ENCODE measurements around the gene SLC51B. TPM values are rescaled to one million over a fixed set of nuclear protein-coding genes. Genes with fewer than 3 reads are reported as not detected.
A peak's percentile ranks its signal among the peaks of the same experiment; 100 is the strongest.

The SLC51B gene
- total and polyA plus RNA-seq, 2 of the 4 experiments (the other 2 are of a cell fraction) = not detected

- H2AK9ac ChIP-seq (replicated peaks; ENCODE audit: low read depth, low read length, poor library complexity) = no peak overlapping the region
- H3K9ac ChIP-seq (ENCODE audit: low read depth, low read length) = no peak overlapping the region; the same call in 1 of the 2 replicates
- no peaks in the 10 kb centered on the region for H3K79me1 ChIP-seq (ENCODE audit: low read depth in 1 of 2, low read length in 2 of 2)
- intact Hi-C loops (cut with micrococcal nuclease) (no loop called here), dilution Hi-C loops (cut with HindIII; ENCODE audit: low sequenced_read_pairs, unreplicated experiment) (no loop called here), in situ Hi-C loops (cut with MboI; ENCODE audit: low sequenced_read_pairs) (no loop called here)
- no peak overlapping the region for H2BK5ac ChIP-seq (ENCODE audit: low read depth, low read length, poor library complexity, severe bottlenecking)
- TF ChIP-seq CHD1 (IDR thresholded peaks at IDR 0.05; ENCODE audit: low read depth, low read length) (no peak), NFE2L2 (IDR thresholded peaks at IDR 0.05; ENCODE audit: low read depth, low read length) (no peak), RCOR1 (IDR thresholded peaks at IDR 0.05; ENCODE audit: insufficient replicate concordance, low read length) (no peak), MAZ (IDR thresholded peaks at IDR 0.05; ENCODE audit: borderline replicate concordance, low read depth, low read length) (no peak), FOS (IDR thresholded peaks at IDR 0.05; ENCODE audit: low read depth, low read length) (no peak), SMC3 (IDR thresholded peaks at IDR 0.05; ENCODE audit: low read depth, low read length) (no peak), RFX5 (IDR thresholded peaks at IDR 0.05; ENCODE audit: low read depth, low read length) (no peak), USF2 (IDR thresholded peaks at IDR 0.05; ENCODE audit: low read depth, low read length) (no peak), POLR2A (IDR thresholded peaks at IDR 0.05; ENCODE audit: low read depth, low read length) (no peak)
- ATAC-seq (ENCODE audit: low read depth) = no peak
- POLR2A ChIA-PET (ENCODE audit: unreplicated experiment) = no interaction called here
- peaks cover 19% of the 10 kb centered on the region for H3K27me3 ChIP-seq (ENCODE audit: control insufficient read depth, insufficient read depth, low read length)
- H3K4ac ChIP-seq (ENCODE audit: low read depth, low read length) = peak overlapping the region; percentile 44; the same call in 1 of the 2 replicates
- no peak overlapping the region for H3K56ac ChIP-seq (ENCODE audit: extremely low read depth, insufficient read depth, low read length)
- H3K27ac ChIP-seq (ENCODE audit: insufficient read depth, low read length) = no peak overlapping the region
- no peaks in the 10 kb centered on the region for H3K36me3 ChIP-seq (ENCODE audit: control insufficient read depth, insufficient read depth, low read length)
- peak overlapping the region; percentile 21 for H2BK120ac ChIP-seq (ENCODE audit: low read depth, low read length)
- 43% methylated on average over 5 of the region's 8 CpGs; no CpG with 5 or more reads in 1 of the 2 experiments for WGBS, 2 experiments (ENCODE audit: extremely low coverage in 2 of 2, insufficient read length in 1 of 2)
- BruUV-seq (replicated peaks) = no TSS peak
- H3K4me1 ChIP-seq (ENCODE audit: control insufficient read depth, insufficient read depth, low read length) = peaks cover 41% of the 10 kb centered on the region
- 0 out of 2 replicates have a peak overlapping the region, but pooled peaks have one; percentile 3 for H4K91ac ChIP-seq (ENCODE audit: insufficient read depth, low read depth, low read length)
- H4K5ac ChIP-seq (ENCODE audit: low read depth, low read length) = no peak overlapping the region; the same call in 1 of the 2 replicates
- no peak for DNase-seq
- peak overlapping the region; percentile 47 for H2AK5ac ChIP-seq (ENCODE audit: low read depth, low read length)
- H3K9me1 ChIP-seq (ENCODE audit: insufficient read depth, low read length) = peaks cover 32% of the 10 kb centered on the region
- no peak overlapping the region; the same call in 1 of the 2 replicates for H3K18ac ChIP-seq (ENCODE audit: low read depth, low read length)
- no peak overlapping the region; the same call in 1 of the 2 replicates for H3K4me3 ChIP-seq (ENCODE audit: insufficient read depth, low read depth, low read length)
- H2AFZ ChIP-seq (replicated peaks; ENCODE audit: low read length, poor library complexity) = no peak overlapping the region
- H3K4me2 ChIP-seq (ENCODE audit: low read depth, low read length) = no peak overlapping the region; the same call in 1 of the 2 replicates
- H2BK20ac ChIP-seq (ENCODE audit: low read depth, low read length) = 0 out of 2 replicates have a peak overlapping the region, but pooled peaks have one; percentile 16
- H2BK15ac ChIP-seq (ENCODE audit: low read depth, low read length) = no peak overlapping the region
- H3K14ac ChIP-seq (replicated peaks; ENCODE audit: low read depth, low read length) = no peak overlapping the region
- CTCF ChIA-PET = no interaction called here
- H3K9me3 ChIP-seq (ENCODE audit: control insufficient read depth, insufficient read depth, low read length) = no peaks in the 10 kb centered on the region
- no peak overlapping the region; a peak in 1 of 4 replicates for H4K8ac ChIP-seq (ENCODE audit: low read depth in 2 of 2, low read length in 2 of 2)
- peaks cover 9% of the 10 kb centered on the region for H4K20me1 ChIP-seq (ENCODE audit: insufficient read depth, low read length)
- no peak overlapping the region for H3K23ac ChIP-seq (ENCODE audit: low read depth, low read length)
Measured at GRCh38 chr15:65067317-65067644, 22.1 kb downstream of the SLC51B start.

All from IMR-90 (cell line).